Daoy (cell line): Measurements from ENCODE around the gene UPP2. TPM values are rescaled to one million over a fixed set of nuclear protein-coding genes. Genes with fewer than 3 reads are reported as not detected.

Source experiments
- total RNA-seq: library from RNA; depleted of rRNA; stranded (reverse); fragments of >200 nt; shearing (Covaris generic); gene quantifications from 2 replicates; pipeline ENCODE4 v1.2.3, GENCODE V29; 2014; rRNA removed

UPP2 gene
- total RNA-seq, 1 experiment from 2014 or later = not detected

Other genes starting within 250 kb of the UPP2 start
- 7.2 and 11.3 TPM in 2 replicates for gene ACVR1, start 225.5 kb upstream of the UPP2 start, total RNA-seq